Measurements from ENCODE around the gene PTPN18. TPM values are rescaled to one million over a fixed set of nuclear protein-coding genes. Genes with fewer than 3 reads are reported as not detected.

PTPN18 gene
- total RNA-seq, 1 experiment from 2014 or later, result 16.3 TPM

DNA sequence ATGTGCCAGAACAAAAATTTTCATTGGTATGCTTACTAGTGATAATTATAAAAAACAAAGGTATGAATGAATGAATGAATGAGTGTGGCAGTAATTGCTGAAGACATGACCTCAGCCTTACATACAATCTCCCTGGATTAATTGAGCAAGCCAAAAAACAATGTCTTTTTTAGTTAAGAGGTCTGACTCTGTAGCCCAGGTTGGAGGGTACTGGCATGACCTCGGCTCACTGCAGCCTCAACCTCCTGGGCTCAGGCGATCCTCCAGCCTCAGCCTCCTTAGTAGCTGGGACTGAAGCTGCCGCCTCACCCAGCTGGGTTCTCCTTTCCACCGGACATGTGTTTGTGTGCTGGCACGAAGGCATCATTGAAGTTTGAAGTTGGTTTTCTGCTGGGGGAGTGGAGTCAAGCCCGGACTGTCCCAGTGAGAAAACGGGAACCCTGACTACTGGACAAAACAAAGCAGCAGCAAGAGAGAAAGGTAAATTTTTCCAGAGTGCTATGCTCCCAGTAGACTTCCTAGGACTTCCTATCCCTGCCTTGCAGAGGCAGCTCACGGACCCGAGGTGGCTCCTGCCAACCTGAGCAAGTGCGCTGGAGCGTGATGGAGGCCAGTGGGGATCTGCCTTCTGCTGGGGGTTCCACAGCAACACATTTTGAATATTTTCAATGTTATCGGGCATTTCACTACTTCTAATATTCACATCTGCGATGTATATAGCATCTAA is 19.5 kb upstream of the PTPN18 start:
- H3K27ac ChIP-seq (ENCODE audit: insufficient read length, low read depth, low read length), result no peak overlapping the region
- no CpG with 5 or more reads among the region's 13 CpGs for WGBS (ENCODE audit: extremely low coverage, insufficient read length, low lambda C conversion rate)
- H3K4ac ChIP-seq (ENCODE audit: low read depth, low read length), result no peak overlapping the region
- no peaks in the 10 kb centered on the region for H3K79me2 ChIP-seq (ENCODE audit: insufficient read depth, low read length)
- no peak overlapping the region for H2AFZ ChIP-seq (ENCODE audit: low read length)
- no peak overlapping the region for H3T11ph ChIP-seq (ENCODE audit: low read length)
- H3K9me3 Mint-ChIP-seq, result no peaks in the 10 kb centered on the region; a peak in 2 of 5 replicates
- H2AK5ac ChIP-seq (ENCODE audit: insufficient read length, low read length), result no peak overlapping the region
- H3K23ac ChIP-seq (ENCODE audit: insufficient read length, low read depth, low read length), result no peak overlapping the region
- no peaks in the 10 kb centered on the region for H4K20me1 ChIP-seq (ENCODE audit: control insufficient read depth, insufficient read depth, insufficient read length)
- H2BK15ac ChIP-seq (ENCODE audit: low read depth, low read length), result no peak overlapping the region
- H3K36me3 Mint-ChIP-seq (ENCODE audit: insufficient read depth in 1 of 3, low read depth in 3 of 3), result peaks cover 19 to 25% (median 23%) of the 10 kb centered on the region in 3 experiments
- H2BK120ac ChIP-seq (ENCODE audit: low read depth, low read length, poor library complexity, severe bottlenecking), result no peak overlapping the region
- no peak overlapping the region for H3K14ac ChIP-seq (ENCODE audit: insufficient read depth, low read length)
- no peak overlapping the region for H2BK12ac ChIP-seq (ENCODE audit: insufficient read length, low read depth, low read length)
- TF ChIP-seq, protein P1, sequence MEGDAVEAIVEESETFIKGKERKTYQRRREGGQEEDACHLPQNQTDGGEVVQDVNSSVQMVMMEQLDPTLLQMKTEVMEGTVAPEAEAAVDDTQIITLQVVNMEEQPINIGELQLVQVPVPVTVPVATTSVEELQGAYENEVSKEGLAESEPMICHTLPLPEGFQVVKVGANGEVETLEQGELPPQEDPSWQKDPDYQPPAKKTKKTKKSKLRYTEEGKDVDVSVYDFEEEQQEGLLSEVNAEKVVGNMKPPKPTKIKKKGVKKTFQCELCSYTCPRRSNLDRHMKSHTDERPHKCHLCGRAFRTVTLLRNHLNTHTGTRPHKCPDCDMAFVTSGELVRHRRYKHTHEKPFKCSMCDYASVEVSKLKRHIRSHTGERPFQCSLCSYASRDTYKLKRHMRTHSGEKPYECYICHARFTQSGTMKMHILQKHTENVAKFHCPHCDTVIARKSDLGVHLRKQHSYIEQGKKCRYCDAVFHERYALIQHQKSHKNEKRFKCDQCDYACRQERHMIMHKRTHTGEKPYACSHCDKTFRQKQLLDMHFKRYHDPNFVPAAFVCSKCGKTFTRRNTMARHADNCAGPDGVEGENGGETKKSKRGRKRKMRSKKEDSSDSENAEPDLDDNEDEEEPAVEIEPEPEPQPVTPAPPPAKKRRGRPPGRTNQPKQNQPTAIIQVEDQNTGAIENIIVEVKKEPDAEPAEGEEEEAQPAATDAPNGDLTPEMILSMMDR (conservative IDR thresholded peaks at IDR 0.05), result no peak
- H3K27me3 ChIP-seq (ENCODE audit: insufficient read depth, low read length), result no peaks in the 10 kb centered on the region
- H2BK20ac ChIP-seq (ENCODE audit: low read depth, low read length, poor library complexity, severe bottlenecking), result no peak overlapping the region
- no peak overlapping the region for H3K56ac ChIP-seq (ENCODE audit: insufficient read length, low read depth, low read length)
- no peak overlapping the region for H3K27ac Mint-ChIP-seq
- peaks cover 7% of the 10 kb centered on the region; the same call in 1 of the 2 replicates for H3K4me1 ChIP-seq (ENCODE audit: insufficient read depth, low read length)
- no peaks in the 10 kb centered on the region for H3K23me2 ChIP-seq (ENCODE audit: insufficient read length, low read depth, low read length, poor library complexity, severe bottlenecking)
- H4K5ac ChIP-seq (ENCODE audit: insufficient read length, low read depth, low read length), result no peak overlapping the region
- H4K91ac ChIP-seq (ENCODE audit: insufficient read length, low read depth, low read length), result no peak overlapping the region
- H3K79me1 ChIP-seq (ENCODE audit: insufficient read depth, low read depth, low read length, poor library complexity, severe bottlenecking), result no peaks in the 10 kb centered on the region
- H4K8ac ChIP-seq (replicated peaks; ENCODE audit: insufficient read length, low read depth, low read length), result no peak overlapping the region
- no peaks in the 10 kb centered on the region for H3K9me3 ChIP-seq (ENCODE audit: control insufficient read depth, low read depth, low read length)
- H3K4me1 Mint-ChIP-seq, result peaks cover 15 to 19% of the 10 kb centered on the region in 2 experiments
- no peak overlapping the region for H3K18ac ChIP-seq (ENCODE audit: insufficient read length, low read depth, low read length)
- peaks cover 21% of the 10 kb centered on the region for H3K27me3 Mint-ChIP-seq (ENCODE audit: low read depth)
- peak overlapping the region; percentile 63 for H3K4me2 ChIP-seq (ENCODE audit: insufficient read depth, insufficient read length, low read length)
- peak overlapping the region; percentile 88 to 89 for H3K4me3 Mint-ChIP-seq
- no peak overlapping the region for H3K9ac ChIP-seq (ENCODE audit: extremely low read depth, insufficient read length, low read length)
- no peak overlapping the region for H2BK5ac ChIP-seq (ENCODE audit: insufficient read length, low read length)
- no peak for DNase-seq
